ENCODE results near the gene CARMIL3. TPM values are rescaled to one million over a fixed set of nuclear protein-coding genes. Genes with fewer than 3 reads are reported as not detected.
A peak's percentile ranks its signal among the peaks of the same experiment; 100 is the strongest.
"Not testable (repeated sequence)": the region's sequence is repeated elsewhere in the genome, so short reads cannot be mapped to it uniquely, and the experiment has no call there.

CARMIL3 gene
- total RNA-seq, 2 donors from 2014 or later, result 1.9 to 2.1 TPM

DNA sequence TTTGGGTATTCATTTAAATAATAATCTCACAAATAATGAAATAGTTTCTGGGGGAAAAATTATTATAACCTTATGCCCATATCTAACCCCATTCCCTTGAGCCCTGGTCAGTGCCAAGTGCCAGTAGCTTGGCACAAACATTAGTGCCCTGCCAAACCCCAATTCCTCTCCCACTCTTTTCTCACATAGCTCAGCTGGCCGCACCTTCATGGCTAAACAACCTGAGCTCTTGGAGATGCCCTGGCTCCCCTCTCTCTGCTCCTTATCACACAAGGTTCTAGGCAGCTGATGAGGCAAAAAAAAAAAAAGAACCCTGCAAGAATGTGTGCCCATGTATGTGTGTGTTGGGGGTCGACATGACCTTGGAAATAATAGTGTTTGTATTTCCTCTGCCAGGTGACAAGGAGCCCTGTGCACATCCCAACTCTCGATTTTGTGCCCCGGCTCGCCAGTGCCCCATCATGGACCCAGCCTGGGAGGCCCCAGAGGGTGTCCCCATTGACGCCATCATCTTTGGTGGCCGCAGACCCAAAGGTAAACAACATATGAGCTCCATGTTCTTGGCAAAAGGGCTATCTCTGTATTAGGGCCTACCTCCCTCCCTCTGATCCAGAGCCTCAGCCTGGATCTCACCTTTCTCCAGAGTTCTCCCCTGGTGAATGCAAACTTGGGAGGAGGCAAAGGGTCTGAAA, 50.7 kb downstream of the CARMIL3 start:
- peaks cover 12 to 37% of the 10 kb centered on the region in 2 donors for H3K36me3 Mint-ChIP-seq (ENCODE audit: insufficient read depth in 2 of 2)
- H3K9me3 Mint-ChIP-seq, result no peaks in the 10 kb centered on the region
- no peaks in the 10 kb centered on the region for H3K4me1 Mint-ChIP-seq (ENCODE audit: low read depth)
- no peaks in the 10 kb centered on the region for H3K27me3 Mint-ChIP-seq (ENCODE audit: low read depth)
- no peak for ATAC-seq (replicated peaks in 1 of 2)
- no peak overlapping the region for H3K4me3 Mint-ChIP-seq
- no peak overlapping the region for H3K27ac Mint-ChIP-seq
- DNase-seq, result no peak

- Mint-ChIP-seq H3K27ac (no peak overlapping the region), H3K4me3 (no peak overlapping the region), H3K27me3 (ENCODE audit: low read depth) (no peaks in the 10 kb centered on the region)
These were observed 51.6 kb downstream of the CARMIL3 start for GRCh38 chr14:24103451-24103850.

GRCh38 chr14:24105609-24106239, 53.9 kb downstream of the CARMIL3 start:
- H3K27ac Mint-ChIP-seq, result peak overlapping the region; percentile 81

More at GRCh38 chr14:24103451-24103850, 51.6 kb downstream of the CARMIL3 start:
- peaks cover 12 to 32% of the 10 kb centered on the region in 2 donors for H3K36me3 Mint-ChIP-seq (ENCODE audit: insufficient read depth in 2 of 2)
- ATAC-seq (replicated peaks in 1 of 2), result no peak
- H3K4me1 Mint-ChIP-seq (ENCODE audit: low read depth), result peaks cover 4% of the 10 kb centered on the region
- H3K9me3 Mint-ChIP-seq, result no peaks in the 10 kb centered on the region
- DNase-seq, result no peak

DNA sequence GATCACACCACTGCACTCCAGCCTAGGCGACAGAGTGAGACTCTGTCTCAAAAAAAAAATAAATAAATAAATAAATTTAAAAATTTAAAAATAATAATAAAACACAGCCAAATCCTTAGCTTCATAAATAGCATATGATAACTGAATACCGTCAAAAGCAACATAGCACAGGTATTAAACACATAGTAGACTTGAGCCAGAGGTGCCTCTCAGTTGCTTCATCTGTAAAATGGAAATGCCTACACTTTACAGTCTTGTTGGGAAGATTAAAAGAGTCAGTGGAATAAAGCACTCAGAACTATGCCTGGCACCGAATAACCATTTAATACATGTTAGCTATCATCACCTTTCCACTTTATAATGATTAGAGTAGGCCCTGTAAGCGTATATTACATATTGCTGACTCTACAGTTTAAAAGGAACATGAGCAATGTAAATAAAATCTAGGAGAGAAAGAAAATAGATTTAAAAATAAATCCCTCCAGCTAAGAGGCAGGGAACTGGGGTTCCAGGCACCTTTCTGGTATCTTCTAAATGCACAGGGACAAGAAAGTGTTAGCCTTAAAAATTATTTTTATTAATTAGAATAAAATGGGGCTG, 55.0 kb downstream of the CARMIL3 start:
- Mint-ChIP-seq H3K4me3 (no peak overlapping the region), H3K4me1 (ENCODE audit: low read depth) (peaks cover 19% of the 10 kb centered on the region), H3K27me3 (ENCODE audit: low read depth) (no peaks in the 10 kb centered on the region), H3K36me3 (ENCODE audit: insufficient read depth in 2 of 2) (peaks cover 9 to 27% of the 10 kb centered on the region in 2 donors), H3K9me3 (no peaks in the 10 kb centered on the region), H3K27ac (peak overlapping the region; percentile 22)
- DNase-seq (no peak), ATAC-seq (replicated peaks in 1 of 2) (no peak)

More at GRCh38 chr14:24105609-24106239, 53.9 kb downstream of the CARMIL3 start:
- ATAC-seq (replicated peaks in 1 of 2); H3K9me3 Mint-ChIP-seq; DNase-seq; H3K4me3 Mint-ChIP-seq; H3K27me3 Mint-ChIP-seq (ENCODE audit: low read depth): not testable (repeated sequence)
- H3K4me1 Mint-ChIP-seq (ENCODE audit: low read depth), result peaks cover 19% of the 10 kb centered on the region
- H3K36me3 Mint-ChIP-seq (ENCODE audit: insufficient read depth in 2 of 2), result peaks cover 9 to 27% of the 10 kb centered on the region in 2 donors

DNA sequence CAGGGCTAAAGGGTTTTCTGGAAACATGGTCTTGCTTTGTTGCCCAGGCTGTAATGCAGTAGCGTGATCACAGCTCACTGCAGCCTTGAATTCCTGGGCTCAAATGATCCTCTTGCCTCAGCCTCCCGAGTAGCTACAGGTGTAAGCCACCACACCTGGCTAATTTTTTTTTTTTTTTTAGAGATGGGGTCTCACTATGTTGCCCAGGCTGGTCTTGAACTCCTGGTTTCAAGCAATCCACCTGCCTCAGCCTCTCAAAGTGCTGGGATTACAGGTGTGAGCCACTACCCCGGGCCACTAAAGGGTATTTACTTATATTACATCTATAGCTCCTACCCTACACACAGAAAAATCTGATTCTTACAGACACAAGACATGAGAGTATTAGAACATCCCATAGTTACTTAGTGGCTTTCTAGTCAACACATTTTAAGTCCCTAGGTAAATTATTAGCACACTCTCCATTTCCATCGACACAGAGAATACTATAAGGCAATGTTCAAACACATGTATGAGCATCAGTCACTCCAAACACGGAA, 56.6 kb downstream of the CARMIL3 start:
- peaks cover 6 to 15% of the 10 kb centered on the region in 2 donors for H3K36me3 Mint-ChIP-seq (ENCODE audit: insufficient read depth in 2 of 2)
- peak overlapping the region; percentile 87 for H3K27ac Mint-ChIP-seq
- peaks cover 19% of the 10 kb centered on the region for H3K4me1 Mint-ChIP-seq (ENCODE audit: low read depth)
- ATAC-seq (replicated peaks in 1 of 2), result peak in 1 of 2 donors; percentile 37
- H3K4me3 Mint-ChIP-seq, result peak overlapping the region; percentile 24 to 30
- H3K9me3 Mint-ChIP-seq, result no peaks in the 10 kb centered on the region
- DNase-seq, result no peak
- no peaks in the 10 kb centered on the region for H3K27me3 Mint-ChIP-seq (ENCODE audit: low read depth)

- Mint-ChIP-seq H3K4me1 (ENCODE audit: low read depth) (peaks cover 20% of the 10 kb centered on the region), H3K36me3 (ENCODE audit: insufficient read depth in 2 of 2) (peaks cover under 1 to 1% of the 10 kb centered on the region in 2 donors), H3K4me3 (no peak overlapping the region), H3K9me3 (no peaks in the 10 kb centered on the region), H3K27ac (peak overlapping the region; percentile 28), H3K27me3 (ENCODE audit: low read depth) (no peaks in the 10 kb centered on the region)
- DNase-seq (no peak), ATAC-seq (replicated peaks in 1 of 2) (no peak)
These were observed 58.3 kb downstream of the CARMIL3 start for GRCh38 chr14:24110060-24110459.

DNA sequence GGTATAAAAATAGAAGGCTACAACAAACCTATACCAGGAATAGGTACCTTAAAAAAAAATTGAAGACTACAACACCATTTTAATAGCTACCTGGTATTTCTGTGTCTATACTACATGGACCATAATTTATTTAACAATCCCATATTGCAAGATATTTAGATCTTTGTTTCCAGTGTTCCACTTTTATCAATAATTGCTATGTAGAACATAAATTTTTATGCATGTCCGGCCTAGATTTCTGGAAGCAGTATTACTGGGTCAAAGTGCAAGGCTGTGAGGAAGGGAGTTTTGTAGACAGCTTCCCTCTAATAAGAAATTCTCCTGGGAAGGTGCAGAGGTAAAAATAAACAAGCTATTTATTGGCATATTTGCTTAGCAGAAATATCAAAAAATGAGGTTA, 58.7 kb downstream of the CARMIL3 start:
- Mint-ChIP-seq H3K27ac (no peak overlapping the region), H3K9me3 (no peaks in the 10 kb centered on the region), H3K4me3 (no peak overlapping the region), H3K4me1 (ENCODE audit: low read depth) (peaks cover 24% of the 10 kb centered on the region), H3K36me3 (ENCODE audit: insufficient read depth in 2 of 2) (peaks cover 5% of the 10 kb centered on the region in 2 donors), H3K27me3 (ENCODE audit: low read depth) (no peaks in the 10 kb centered on the region)
- ATAC-seq (replicated peaks in 1 of 2), result no peak
- DNase-seq, result no peak

GRCh38 chr14:24113379-24113800, 61.6 kb downstream of the CARMIL3 start:
- ATAC-seq (replicated peaks in 1 of 2) (no peak), DNase-seq (no peak)
- Mint-ChIP-seq H3K36me3 (ENCODE audit: insufficient read depth in 2 of 2) (peaks cover 9 to 22% of the 10 kb centered on the region in 2 donors), H3K9me3 (no peaks in the 10 kb centered on the region), H3K27ac (peak overlapping the region; percentile 94), H3K4me1 (ENCODE audit: low read depth) (peaks cover 35% of the 10 kb centered on the region), H3K27me3 (ENCODE audit: low read depth) (no peaks in the 10 kb centered on the region), H3K4me3 (peak overlapping the region; percentile 98 to 100)

GRCh38 chr14:24113801-24114531, 62.2 kb downstream of the CARMIL3 start:
- Mint-ChIP-seq H3K4me1 (ENCODE audit: low read depth) (peaks cover 30% of the 10 kb centered on the region), H3K9me3 (no peaks in the 10 kb centered on the region), H3K4me3 (peak overlapping the region; percentile 98 to 100), H3K27ac (peak overlapping the region; percentile 94), H3K36me3 (ENCODE audit: insufficient read depth in 2 of 2) (peaks cover 12 to 28% of the 10 kb centered on the region in 2 donors), H3K27me3 (ENCODE audit: low read depth) (no peaks in the 10 kb centered on the region)
- peak; percentile 47 for ATAC-seq (replicated peaks in 1 of 2)
- DNase-seq, result peak; percentile 87 to 89

DNA sequence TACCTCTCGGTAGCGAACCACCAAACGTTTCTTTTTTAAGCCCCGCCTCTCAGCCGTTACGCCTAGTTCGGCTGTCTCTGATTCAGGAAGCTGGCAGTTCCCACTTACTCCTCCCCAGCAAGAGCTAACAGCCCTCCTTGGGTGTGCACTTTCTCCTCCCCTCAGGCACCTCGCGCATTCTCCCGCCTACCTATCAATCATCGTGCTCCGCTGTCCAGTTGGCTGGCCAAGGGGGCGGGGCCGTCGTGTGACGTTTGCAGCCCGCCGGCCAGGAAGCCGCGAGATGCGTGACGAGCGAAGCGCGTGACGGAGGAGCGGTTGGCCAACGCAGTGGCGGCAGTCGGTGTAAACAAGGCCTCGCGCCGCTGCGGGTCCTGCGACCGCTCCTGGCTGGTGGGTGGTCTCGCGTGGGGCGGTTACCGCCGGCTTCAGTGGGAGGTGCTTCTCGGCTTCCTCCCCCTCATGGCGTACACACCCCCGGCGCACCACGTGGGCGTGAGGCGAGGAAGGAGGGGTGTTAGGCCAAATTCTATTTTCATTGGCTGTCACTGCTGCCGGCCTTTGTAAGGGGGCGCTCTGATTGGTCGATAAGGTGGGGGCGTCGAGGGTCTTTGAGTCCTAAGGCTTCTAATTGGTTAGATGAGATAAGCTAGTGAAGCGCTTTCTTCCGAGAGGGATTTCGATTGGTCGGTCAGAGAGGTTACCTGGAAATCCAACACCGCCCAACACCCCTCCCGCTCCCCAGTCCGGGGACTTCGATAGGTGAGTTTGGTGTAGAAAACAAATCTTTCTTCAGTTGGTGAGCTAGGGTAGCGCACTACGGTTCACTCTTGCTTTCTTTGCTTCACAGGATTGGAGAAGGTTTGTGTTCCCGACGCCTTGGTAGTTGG, 63.0 kb downstream of the CARMIL3 start, which contains the start of the genes DCAF11 and NRL:
Gene DCAF11, plus strand, starts transcription at position 246 of the 890 bp plus-strand sequence. CDS start 818 bp downstream, outside the sequence.
Gene NRL, minus strand, starts transcription at position 418 of the 890 bp plus-strand sequence. CDS start 32,101 bp downstream, outside the sequence.
- peaks cover 21% of the 10 kb centered on the region for H3K4me1 Mint-ChIP-seq (ENCODE audit: low read depth)
- peaks cover 14 to 34% of the 10 kb centered on the region in 2 donors for H3K36me3 Mint-ChIP-seq (ENCODE audit: insufficient read depth in 2 of 2)
- peak within 1 kb of the TSS; percentile 98 to 100 for H3K4me3 Mint-ChIP-seq
- no peaks in the 10 kb centered on the region for H3K9me3 Mint-ChIP-seq
- peak within 1 kb of the TSS; percentile 94 for H3K27ac Mint-ChIP-seq
- DNase-seq (peak; percentile 99), ATAC-seq (replicated peaks in 1 of 2) (peak; percentile 88 to 89)
- H3K27me3 Mint-ChIP-seq (ENCODE audit: low read depth), result no peaks in the 10 kb centered on the region

GRCh38 chr14:24115422-24116127, 63.8 kb downstream of the CARMIL3 start:
- Mint-ChIP-seq H3K4me1 (ENCODE audit: low read depth) (peaks cover 20% of the 10 kb centered on the region), H3K4me3 (peak overlapping the region; percentile 98 to 100), H3K36me3 (ENCODE audit: insufficient read depth in 2 of 2) (peaks cover 15 to 34% of the 10 kb centered on the region in 2 donors), H3K27ac (peak overlapping the region; percentile 94), H3K9me3 (no peaks in the 10 kb centered on the region), H3K27me3 (ENCODE audit: low read depth) (no peaks in the 10 kb centered on the region)
- ATAC-seq (replicated peaks in 1 of 2) (no peak), DNase-seq (no peak)
